ENCODE data around the gene SYNRG.

Gene SYNRG

GRCh38 chr17:37470181-37470580 lies 139.0 kb downstream of the SYNRG start:
- DNase-seq (ENCODE audit: low read depth): no peak
- TF ChIP-seq POLR2A (IDR thresholded peaks at IDR 0.05; ENCODE audit: extremely low read depth, insufficient read length) (no peak), CTCF (IDR thresholded peaks at IDR 0.05; ENCODE audit: low read depth, low read length) (no peak), MYC (IDR thresholded peaks at IDR 0.05; ENCODE audit: low read depth, low read length) (no peak), MAX (IDR thresholded peaks at IDR 0.05; ENCODE audit: low read depth, low read length) (no peak)
- no peak overlapping the region for H3K4me3 ChIP-seq (ENCODE audit: low read depth, low read length)

- H3K4me3 ChIP-seq (ENCODE audit: low read depth, low read length): no peak overlapping the region
- no peak for DNase-seq (ENCODE audit: low read depth)
- TF ChIP-seq CTCF (IDR thresholded peaks at IDR 0.05; ENCODE audit: low read depth, low read length) (no peak), MYC (IDR thresholded peaks at IDR 0.05; ENCODE audit: low read depth, low read length) (no peak), POLR2A (IDR thresholded peaks at IDR 0.05; ENCODE audit: extremely low read depth, insufficient read length) (no peak), MAX (IDR thresholded peaks at IDR 0.05; ENCODE audit: low read depth, low read length) (no peak)
These were observed 142.7 kb downstream of the SYNRG start for GRCh38 chr17:37466471-37466870.

- DNase-seq (ENCODE audit: low read depth): no peak
- no peak overlapping the region for H3K4me3 ChIP-seq (ENCODE audit: low read depth, low read length)
These were observed 144.1 kb downstream of the SYNRG start for GRCh38 chr17:37465069-37465616.

More at GRCh38 chr17:37465069-37465616, 144.1 kb downstream of the SYNRG start:
- no peak for TF ChIP-seq POLR2A (IDR thresholded peaks at IDR 0.05; ENCODE audit: extremely low read depth, insufficient read length)
- TF ChIP-seq MYC (IDR thresholded peaks at IDR 0.05; ENCODE audit: low read depth, low read length): no peak
- no peak for TF ChIP-seq MAX (IDR thresholded peaks at IDR 0.05; ENCODE audit: low read depth, low read length)
- no peak for TF ChIP-seq CTCF (IDR thresholded peaks at IDR 0.05; ENCODE audit: low read depth, low read length)

All from NB4 (cell line).